Epithelial cell of esophagus (primary cell): ENCODE results near the gene SFXN2.
"Not testable (repeated sequence)": the region's sequence is repeated elsewhere in the genome, so short reads cannot be mapped to it uniquely, and the experiment has no call there.

Experiments used
- DNase-seq: peaks from one replicate; pipeline ENCODE4 v3.0.0; 2010; ENCODE audit warnings: low read depth
- H3K4me3 ChIP-seq: 2 replicates; pipeline ENCODE4 v1.5.1; 2011; ENCODE audit warnings: mild to moderate bottlenecking, low read length, control low read depth
- CTCF ChIP-seq: IDR thresholded peaks from 2 replicates; pipeline ENCODE4 v1.5.1; 2011; ENCODE audit warnings: low read depth, mild to moderate bottlenecking, low read length, control low read depth, inconsistent platforms; ENCODE audit not compliant: insufficient read depth; ENCODE audit errors: missing control alignments

SFXN2 gene

GRCh38 chr10:102714621-102715455 lies at the start of gene SFXN2:
Gene SFXN2 (plus strand): TSS chr10:102714636. CDS start chr10:102726637, 12,001 bp downstream.
- peak within 1 kb of the TSS; percentile 88 for H3K4me3 ChIP-seq
- peak; percentile 6 for DNase-seq
- no peak for TF ChIP-seq CTCF

GRCh38 chr10:102665904-102666509 lies 48.4 kb upstream of the SFXN2 start:
- H3K4me3 ChIP-seq, result no peak overlapping the region
- no peak for TF ChIP-seq CTCF
- no peak for DNase-seq

- not testable (repeated sequence) for DNase-seq, H3K4me3 ChIP-seq
Measured at GRCh38 chr10:102667411-102667810, 47.0 kb upstream of the SFXN2 start.

DNA sequence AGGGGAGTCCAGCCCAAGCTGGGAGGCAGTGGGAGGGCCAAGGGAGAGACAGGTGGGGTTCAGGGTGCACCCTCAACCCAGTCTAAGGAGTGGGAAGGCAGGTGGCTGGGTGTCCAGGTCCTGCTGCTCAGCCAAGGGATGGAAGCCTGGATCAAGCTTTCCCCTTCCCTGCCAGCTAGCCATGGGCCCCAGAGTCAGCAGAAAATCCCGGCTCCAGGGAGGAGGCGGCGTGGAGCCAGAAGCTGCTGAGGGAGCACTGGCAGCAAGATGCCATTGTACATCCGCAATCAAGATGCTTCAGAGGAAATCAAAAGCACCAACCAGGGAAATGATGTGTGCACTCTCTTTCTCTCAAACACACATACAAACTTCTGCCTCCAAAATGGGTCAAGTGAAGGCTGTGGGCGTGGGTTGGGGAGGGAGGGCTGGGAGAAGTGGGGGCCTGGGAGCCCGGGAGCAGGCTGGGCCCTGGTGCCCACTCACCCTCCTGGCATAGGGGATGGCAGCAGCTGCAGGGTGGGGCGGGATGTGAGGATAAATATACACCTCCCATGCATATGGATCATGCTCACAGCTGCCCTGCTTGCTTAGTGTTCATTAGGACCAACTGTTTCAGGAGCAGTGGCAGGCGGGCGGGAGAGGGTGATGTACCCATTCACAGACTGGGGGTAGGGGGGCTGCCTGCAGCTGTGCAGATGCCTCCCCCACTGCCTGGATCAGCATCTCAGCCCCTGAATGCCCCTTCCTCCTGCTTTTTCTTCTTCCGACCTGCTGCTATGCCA lies 45.9 kb upstream of the SFXN2 start:
- no peak for TF ChIP-seq CTCF
- no peak for DNase-seq
- no peak overlapping the region for H3K4me3 ChIP-seq

DNA sequence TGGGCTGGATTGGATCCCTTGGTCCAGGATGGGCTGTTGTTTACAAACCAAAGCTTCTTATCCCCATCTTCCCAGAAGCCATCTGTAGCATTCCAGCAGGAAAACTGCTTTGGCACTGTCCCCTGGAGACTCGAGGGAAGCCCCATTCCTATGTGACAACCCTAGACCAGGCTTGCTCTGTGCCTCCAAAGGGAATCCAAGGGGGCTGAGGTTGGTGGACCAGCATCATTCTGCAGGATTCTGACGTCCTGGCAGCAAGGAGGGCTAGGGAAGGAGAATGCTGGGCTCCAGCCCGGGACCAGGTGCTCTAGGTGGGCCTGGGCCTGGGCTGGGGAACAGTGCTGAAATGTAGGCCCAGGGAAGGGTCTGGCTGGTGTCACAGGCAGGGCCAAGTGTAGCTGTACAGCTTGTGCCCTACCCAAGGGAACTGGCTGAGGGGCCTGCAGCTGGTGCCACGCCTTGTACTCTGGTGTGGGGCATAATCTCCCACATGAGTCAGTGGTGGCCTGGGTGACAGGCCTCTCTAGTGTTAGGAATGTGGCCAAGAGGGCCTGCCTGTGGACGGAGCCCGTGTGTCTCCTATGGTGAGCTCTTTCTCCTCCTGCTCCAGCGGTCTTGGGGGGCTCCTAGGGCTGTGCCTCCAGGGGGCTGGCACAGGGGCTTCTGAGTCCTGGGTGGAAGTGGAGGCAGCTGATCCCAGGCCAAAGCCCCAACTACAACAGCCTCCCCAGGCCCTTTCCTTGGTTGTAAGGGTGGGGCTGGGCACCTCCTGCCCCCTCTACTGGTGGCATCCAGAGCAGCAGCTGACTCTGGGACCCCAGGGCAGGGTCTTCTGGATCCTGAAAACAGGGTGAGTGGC lies 45.0 kb upstream of the SFXN2 start:
- peak; percentile 60 for DNase-seq
- no peak overlapping the region for H3K4me3 ChIP-seq
- no peak for TF ChIP-seq CTCF

- no peak for DNase-seq
- no peak overlapping the region for H3K4me3 ChIP-seq
- TF ChIP-seq CTCF, result no peak
Measured at GRCh38 chr10:102670065-102670670, 44.3 kb upstream of the SFXN2 start.
